ENCODE results near the gene FGF18. TPM values are rescaled to one million over a fixed set of nuclear protein-coding genes. Genes with fewer than 3 reads are reported as not detected.

The FGF18 gene
- total and polyA plus RNA-seq, 9 of the 15 experiments (the other 6 are each of a cell fraction or from before 2014, with no cell fraction given), result 0.05 to 0.18 (median 0.11) TPM; not detected in 6

- TF ChIP-seq ZBTB40 (IDR thresholded peaks at IDR 0.05), result 0 out of 2 replicates have a peak, but pooled peaks have one; percentile 25
- no peak for TF ChIP-seq ZBTB40 (CRISPR knock-in tag; IDR thresholded peaks at IDR 0.05)
- no peak for TF ChIP-seq SNRNP70 (optimal IDR thresholded peaks at IDR 0.05; ENCODE audit: low read depth, low read length)
- no peak for TF ChIP-seq ZNF140 (CRISPR knock-in tag; IDR thresholded peaks at IDR 0.05)
- TF ChIP-seq ATF7 (IDR thresholded peaks at IDR 0.05), result peak; percentile 45; the same call in 1 of the 2 replicates
- 0 out of 2 replicates have a peak, but pooled peaks have one; percentile 8 for TF ChIP-seq OTX1 (CRISPR knock-in tag; IDR thresholded peaks at IDR 0.05)
- peak; percentile 58; the same call in 1 of the 2 replicates for TF ChIP-seq ESRRA (IDR thresholded peaks at IDR 0.05; ENCODE audit: borderline replicate concordance, low read depth)
- peak; percentile 62; the same call in 1 of the 2 replicates for TF ChIP-seq SP1 (CRISPR knock-in tag; IDR thresholded peaks at IDR 0.05)
- peak; percentile 52; the same call in 1 of the 2 replicates for TF ChIP-seq MYC (IDR thresholded peaks at IDR 0.05; ENCODE audit: low read depth, low read length)
- no peak for TF ChIP-seq MYC (CRISPR knock-in tag; IDR thresholded peaks at IDR 0.05; ENCODE audit: borderline replicate concordance, low read depth)
- TF ChIP-seq MLLT1 (IDR thresholded peaks at IDR 0.05), result no peak
- TF ChIP-seq JUND (IDR thresholded peaks at IDR 0.05; ENCODE audit: borderline replicate concordance, low read depth, low read length), result peak; percentile 57
- TF ChIP-seq JUND (tag; IDR thresholded peaks at IDR 0.05; ENCODE audit: borderline replicate concordance, low read depth, low read length), result no peak
- no peak for TF ChIP-seq ZNF780A (CRISPR knock-in tag; IDR thresholded peaks at IDR 0.05)
- no peak for TF ChIP-seq SREBF2 (CRISPR knock-in tag; IDR thresholded peaks at IDR 0.05)
- no peak for TF ChIP-seq NR4A1 (CRISPR knock-in tag; IDR thresholded peaks at IDR 0.05)
- TF ChIP-seq NR4A1 (tag; IDR thresholded peaks at IDR 0.05), result no peak
- TF ChIP-seq CREM (IDR thresholded peaks at IDR 0.05; ENCODE audit: low read depth), result peak; percentile 89
- TF ChIP-seq USF1 (CRISPR knock-in tag; IDR thresholded peaks at IDR 0.05), result no peak
These were observed 998 bp upstream of the FGF18 start (continued) for GRCh38 chr5:171418316-171418981.
